ENCODE measurements around the gene RHPN2. TPM values are rescaled to one million over a fixed set of nuclear protein-coding genes. Genes with fewer than 3 reads are reported as not detected.
"Not testable (repeated sequence)": the region's sequence is repeated elsewhere in the genome, so short reads cannot be mapped to it uniquely, and the experiment has no call there.

RHPN2 gene
- total and polyA plus RNA-seq, 2 experiments from 2014 or later = 15.7 to 29.6 TPM

- TF ChIP-seq, protein P1, sequence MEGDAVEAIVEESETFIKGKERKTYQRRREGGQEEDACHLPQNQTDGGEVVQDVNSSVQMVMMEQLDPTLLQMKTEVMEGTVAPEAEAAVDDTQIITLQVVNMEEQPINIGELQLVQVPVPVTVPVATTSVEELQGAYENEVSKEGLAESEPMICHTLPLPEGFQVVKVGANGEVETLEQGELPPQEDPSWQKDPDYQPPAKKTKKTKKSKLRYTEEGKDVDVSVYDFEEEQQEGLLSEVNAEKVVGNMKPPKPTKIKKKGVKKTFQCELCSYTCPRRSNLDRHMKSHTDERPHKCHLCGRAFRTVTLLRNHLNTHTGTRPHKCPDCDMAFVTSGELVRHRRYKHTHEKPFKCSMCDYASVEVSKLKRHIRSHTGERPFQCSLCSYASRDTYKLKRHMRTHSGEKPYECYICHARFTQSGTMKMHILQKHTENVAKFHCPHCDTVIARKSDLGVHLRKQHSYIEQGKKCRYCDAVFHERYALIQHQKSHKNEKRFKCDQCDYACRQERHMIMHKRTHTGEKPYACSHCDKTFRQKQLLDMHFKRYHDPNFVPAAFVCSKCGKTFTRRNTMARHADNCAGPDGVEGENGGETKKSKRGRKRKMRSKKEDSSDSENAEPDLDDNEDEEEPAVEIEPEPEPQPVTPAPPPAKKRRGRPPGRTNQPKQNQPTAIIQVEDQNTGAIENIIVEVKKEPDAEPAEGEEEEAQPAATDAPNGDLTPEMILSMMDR (conservative IDR thresholded peaks at IDR 0.05; ENCODE audit: low read depth in 2 of 2) = no peak
- TF ChIP-seq EZH2phosphoT487 (IDR thresholded peaks at IDR 0.05; ENCODE audit: unreplicated experiment) (no peak), CREB1 (CRISPR knock-in tag; IDR thresholded peaks at IDR 0.05; ENCODE audit: low read depth) (no peak)
Measured at GRCh38 chr19:33039815-33040214, 24.9 kb downstream of the RHPN2 start (continued).

DNA sequence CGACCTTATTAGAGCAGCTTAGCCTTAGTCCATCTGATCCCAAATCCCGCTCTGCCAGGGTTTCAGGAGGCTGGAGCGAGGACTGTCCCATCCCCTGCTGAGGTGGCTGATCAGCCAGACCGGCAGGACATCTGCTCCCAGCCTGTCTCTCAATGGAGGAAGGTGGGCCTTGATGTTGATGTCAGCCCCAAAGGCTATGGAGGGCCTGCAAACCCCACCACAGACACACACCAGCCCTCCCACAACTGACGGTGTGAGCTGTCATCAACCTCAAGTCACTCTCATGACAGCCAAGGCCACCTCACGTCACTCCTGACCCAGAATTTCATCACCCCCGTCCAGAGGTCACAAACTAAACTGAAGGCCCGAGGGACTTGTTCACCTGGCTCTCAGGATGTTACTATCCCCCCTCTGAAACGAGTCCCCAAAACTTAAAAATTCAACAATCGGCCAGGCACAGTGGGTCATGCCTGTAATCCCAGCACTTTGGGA lies 25.5 kb downstream of the RHPN2 start:
- no peak for ATAC-seq
- H3K27me3 ChIP-seq (ENCODE audit: insufficient read depth) = no peaks in the 10 kb centered on the region
- Mint-ChIP-seq H3K27me3 (ENCODE audit: insufficient read depth, low read depth, poor library complexity) (peaks cover 2% of the 10 kb centered on the region), H3K36me3 (ENCODE audit: low read depth) (peaks cover 41% of the 10 kb centered on the region), H3K27ac (peak overlapping the region; percentile 88), H3K4me1 (peaks cover 14% of the 10 kb centered on the region; the same call in 2 of the 3 replicates), H3K4me3 (no peak overlapping the region), H3K9me3 (peaks cover 17% of the 10 kb centered on the region)
- no peaks in the 10 kb centered on the region for H3K9me2 ChIP-seq (ENCODE audit: insufficient read depth)
- no peak for DNase-seq (ENCODE audit: low spot score)
- TF ChIP-seq ETS1 (IDR thresholded peaks at IDR 0.05) = no peak
- peaks cover 30% of the 10 kb centered on the region for H3K79me2 ChIP-seq (replicated peaks; ENCODE audit: insufficient read depth)
- no peaks in the 10 kb centered on the region for H3F3A ChIP-seq (replicated peaks; ENCODE audit: low read depth)
- no peak overlapping the region for H2AFZ ChIP-seq
- no peak overlapping the region for H3K27ac ChIP-seq (ENCODE audit: low read depth)
- no peak overlapping the region for H3K4me2 ChIP-seq
- H3K4me1 ChIP-seq (ENCODE audit: insufficient read depth) = no peaks in the 10 kb centered on the region
- H3K4me3 ChIP-seq = no peak overlapping the region
- H3K36me3 ChIP-seq (ENCODE audit: insufficient read depth) = 0 out of 2 replicates have a peak, but pooled peaks cover 3% of the 10 kb centered on the region
- H4K20me1 ChIP-seq (replicated peaks; ENCODE audit: insufficient read depth) = no peaks in the 10 kb centered on the region; the same call in none of the 2 replicates

GRCh38 chr19:33037168-33038025 lies 27.3 kb downstream of the RHPN2 start:
- H3F3A ChIP-seq (replicated peaks; ENCODE audit: low read depth); H3K4me3 ChIP-seq; ATAC-seq; H3K4me3 Mint-ChIP-seq; H4K20me1 ChIP-seq (replicated peaks; ENCODE audit: insufficient read depth); H2AFZ ChIP-seq; H3K27ac ChIP-seq (ENCODE audit: low read depth); DNase-seq (ENCODE audit: low spot score); H3K36me3 ChIP-seq (ENCODE audit: insufficient read depth); H3K4me2 ChIP-seq; H3K9me2 ChIP-seq (ENCODE audit: insufficient read depth); H3K27me3 ChIP-seq (ENCODE audit: insufficient read depth); H3K27me3 Mint-ChIP-seq (ENCODE audit: insufficient read depth, low read depth, poor library complexity); H3K4me1 ChIP-seq (ENCODE audit: insufficient read depth): not testable (repeated sequence)
- Mint-ChIP-seq H3K9me3 (peaks cover 17% of the 10 kb centered on the region), H3K36me3 (ENCODE audit: low read depth) (peaks cover 46% of the 10 kb centered on the region), H3K27ac (0 out of 2 replicates have a peak overlapping the region, but pooled peaks have one; percentile 35), H3K4me1 (peaks cover 20% of the 10 kb centered on the region)
- H3K79me2 ChIP-seq (replicated peaks; ENCODE audit: insufficient read depth) = peaks cover 25% of the 10 kb centered on the region

DNA sequence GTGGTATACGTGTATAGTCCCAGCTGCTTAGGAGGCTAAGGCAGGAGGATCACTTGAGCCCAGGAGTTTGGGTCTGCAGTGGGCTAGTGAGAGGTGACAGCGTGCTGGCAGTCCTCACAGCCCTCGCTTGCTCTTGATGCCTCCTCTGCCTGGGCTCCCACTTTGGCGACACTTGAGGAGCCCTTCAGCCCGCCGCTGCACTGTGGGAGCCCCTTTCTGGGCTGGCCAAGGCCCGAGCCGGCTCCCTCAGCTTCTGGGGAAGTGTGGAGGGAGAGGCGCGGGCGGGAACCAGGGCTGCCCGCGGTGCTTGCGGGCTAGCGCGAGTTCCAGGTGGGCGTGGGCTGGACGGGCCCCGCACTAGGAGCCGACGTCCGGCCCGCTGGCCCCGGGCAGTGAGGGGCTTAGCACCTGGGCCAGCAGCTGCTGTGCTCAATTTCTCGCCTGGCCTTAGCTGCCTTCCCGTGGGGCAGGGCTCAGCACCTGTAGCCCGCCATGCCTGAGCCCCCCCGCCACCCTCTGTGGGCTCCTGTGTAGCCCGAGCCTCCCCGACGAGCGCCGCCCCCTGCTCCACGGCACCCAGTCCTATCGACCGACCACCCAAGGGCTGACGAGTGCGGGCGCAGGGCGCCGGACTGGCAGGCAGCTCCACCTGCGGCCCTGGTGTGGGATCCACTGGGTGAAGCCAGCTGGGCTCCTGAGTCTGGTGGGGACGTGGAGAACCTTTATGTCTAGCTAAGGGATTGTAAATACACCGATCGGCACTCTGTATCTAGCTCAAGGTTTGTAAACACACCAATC lies 28.1 kb downstream of the RHPN2 start:
- not testable (repeated sequence) for H3K4me2 ChIP-seq; H3K4me3 Mint-ChIP-seq; H4K20me1 ChIP-seq (replicated peaks; ENCODE audit: insufficient read depth); H3K36me3 ChIP-seq (ENCODE audit: insufficient read depth); H2AFZ ChIP-seq; H3K27ac ChIP-seq (ENCODE audit: low read depth); ATAC-seq; H3K9me2 ChIP-seq (ENCODE audit: insufficient read depth); H3F3A ChIP-seq (replicated peaks; ENCODE audit: low read depth); H3K4me3 ChIP-seq; H3K27me3 Mint-ChIP-seq (ENCODE audit: insufficient read depth, low read depth, poor library complexity); DNase-seq (ENCODE audit: low spot score); H3K4me1 ChIP-seq (ENCODE audit: insufficient read depth); H3K27ac Mint-ChIP-seq; H3K27me3 ChIP-seq (ENCODE audit: insufficient read depth)
- peaks cover 50% of the 10 kb centered on the region for H3K36me3 Mint-ChIP-seq (ENCODE audit: low read depth)
- peaks cover 21% of the 10 kb centered on the region for H3K4me1 Mint-ChIP-seq
- H3K9me3 Mint-ChIP-seq = peaks cover 17% of the 10 kb centered on the region
- peaks cover 22% of the 10 kb centered on the region for H3K79me2 ChIP-seq (replicated peaks; ENCODE audit: insufficient read depth)
